Activated effector memory CD4-positive, alpha-beta T cell treated with Interleukin-2 at 50 U/mL for 16 hours (primary cell): Measurements from ENCODE around the gene SPAG9.
"Not testable (repeated sequence)": the region's sequence is repeated elsewhere in the genome, so short reads cannot be mapped to it uniquely, and the experiment has no call there.

Experiments used
- DNase-seq: peaks from one replicate; pipeline ENCODE4 v3.0.0-alpha.2; 2020

SPAG9 gene

DNA sequence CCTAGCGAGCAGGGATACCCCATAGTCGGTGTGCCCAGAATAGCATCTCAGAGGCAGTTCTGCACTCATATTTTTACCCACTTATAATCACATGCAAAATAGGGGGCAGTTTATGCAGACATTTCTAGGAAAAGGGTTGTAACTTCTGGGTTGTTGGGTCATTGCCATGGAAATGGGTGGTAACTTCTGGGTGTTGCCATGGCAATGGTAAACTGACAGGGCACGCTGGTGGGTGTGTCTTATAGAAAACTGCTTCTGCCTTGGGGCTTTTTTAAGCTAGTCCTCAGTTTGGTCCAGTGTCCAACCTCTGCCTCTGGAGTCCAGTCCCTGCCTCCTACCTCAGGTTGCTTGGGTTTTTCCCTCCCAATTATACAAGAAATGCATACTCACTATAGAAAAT is 7.4 kb upstream of the SPAG9 start:
- no peak for DNase-seq

DNA sequence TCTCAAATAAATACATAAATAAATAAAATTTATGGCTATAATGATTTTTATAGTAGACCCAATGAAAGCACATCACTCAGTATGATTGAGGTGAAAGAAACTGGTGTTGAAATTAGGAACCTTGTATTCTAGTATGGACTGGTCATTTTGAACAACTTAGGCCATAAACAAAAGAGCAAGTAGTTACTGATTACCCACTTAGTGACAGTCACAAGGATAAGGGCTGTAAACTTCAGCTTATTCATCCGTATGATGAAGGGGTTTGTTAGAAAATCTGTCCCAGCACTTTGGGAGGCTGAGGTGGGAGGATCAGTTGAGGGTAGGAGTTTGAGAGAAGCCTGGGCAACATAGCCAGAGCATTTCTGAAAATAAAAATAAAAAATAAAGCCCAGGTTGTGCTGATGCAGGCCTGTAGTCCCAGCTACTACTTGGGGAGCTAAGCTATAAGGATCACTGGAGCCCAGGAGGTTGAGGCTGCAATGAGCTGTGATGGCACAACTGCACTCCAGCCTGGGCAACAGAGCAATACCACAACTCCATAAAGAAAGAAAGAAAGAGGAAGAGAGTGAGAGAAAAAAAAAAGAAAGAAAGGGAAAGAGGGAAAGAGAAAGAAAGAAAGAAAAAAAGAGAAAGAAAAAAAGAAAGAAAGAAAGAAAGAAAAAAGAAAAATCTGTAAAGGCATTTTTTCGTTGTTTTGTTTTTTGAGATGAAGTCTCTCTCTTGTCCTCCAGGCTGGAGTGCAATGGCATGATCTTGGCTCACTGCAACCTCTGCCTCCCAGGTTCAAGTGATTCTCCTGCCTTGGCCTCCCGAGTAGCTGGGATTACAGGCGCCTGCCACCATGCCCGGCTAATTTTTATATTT is 4.2 kb upstream of the SPAG9 start:
- no peak for DNase-seq

DNA sequence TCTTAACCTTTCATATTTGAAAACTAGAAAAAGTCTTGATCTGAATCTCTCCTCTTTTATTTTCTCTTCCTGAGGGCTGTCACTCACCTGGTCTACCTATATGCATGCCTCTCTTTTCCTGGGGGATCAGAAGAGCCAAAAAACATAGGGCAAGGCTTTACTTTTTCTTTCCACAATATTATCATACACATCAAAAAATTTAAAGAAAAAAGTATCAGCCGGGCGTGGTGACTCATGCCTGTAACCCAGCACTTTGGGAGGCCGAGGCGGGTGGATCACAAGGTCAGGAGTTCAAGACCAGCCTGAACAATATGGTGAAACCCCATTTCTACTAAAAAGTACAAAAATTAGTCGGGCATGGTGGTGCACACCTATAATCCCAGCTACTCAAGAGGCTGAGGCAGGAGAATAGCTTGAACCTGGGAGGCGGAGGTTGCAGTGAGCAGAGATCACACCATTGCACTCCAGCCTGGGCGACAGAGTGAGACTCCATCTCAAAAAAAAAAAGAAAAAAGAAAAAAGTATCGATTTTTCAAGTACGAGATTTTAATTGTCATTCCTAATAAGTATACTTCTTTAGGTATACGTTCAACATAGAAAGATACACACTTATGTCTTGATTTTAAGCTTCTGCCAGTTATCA is 1.9 kb upstream of the SPAG9 start:
- DNase-seq, result not testable (repeated sequence)

DNA sequence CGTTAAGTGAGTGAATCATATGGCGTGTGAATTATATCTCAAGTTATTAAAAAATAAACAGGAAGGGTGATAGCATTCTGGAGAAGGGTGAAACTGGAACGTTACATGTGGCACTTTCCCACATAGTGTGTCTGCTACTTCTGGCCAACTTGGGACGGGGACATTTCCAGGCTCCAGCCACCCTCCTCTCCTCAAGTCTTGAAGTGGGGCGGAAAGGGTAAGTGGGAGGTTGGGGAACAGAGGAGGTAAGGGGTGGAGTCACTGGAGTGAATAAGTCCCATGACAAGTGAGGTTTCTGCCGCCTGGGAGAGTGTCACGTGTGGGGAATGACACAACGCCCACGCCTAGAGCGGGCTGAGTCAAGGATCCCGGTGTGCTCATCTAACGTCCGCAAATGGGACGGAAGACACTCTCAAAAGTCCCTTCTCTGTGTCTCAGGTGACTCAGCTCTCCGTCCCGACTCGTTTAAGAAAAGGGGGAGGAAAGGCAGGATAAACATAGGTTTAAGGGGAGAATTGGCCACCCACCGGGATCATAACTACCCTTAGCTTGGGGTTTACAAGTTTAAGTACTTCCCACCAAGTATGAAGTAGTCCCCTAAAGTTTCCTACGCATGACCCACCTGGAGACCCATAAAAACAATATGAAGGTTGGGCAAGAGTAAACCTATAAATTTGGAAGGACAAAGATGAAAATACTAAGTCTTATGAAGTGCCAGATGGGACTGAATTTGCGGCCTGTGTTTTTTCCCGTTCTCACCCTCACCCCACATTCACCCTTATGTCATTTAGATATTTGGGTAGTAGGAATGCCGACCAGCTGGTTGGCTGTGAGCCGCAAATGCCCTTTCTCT is 1.2 kb upstream of the SPAG9 start:
- DNase-seq, result peak; percentile 39

DNA sequence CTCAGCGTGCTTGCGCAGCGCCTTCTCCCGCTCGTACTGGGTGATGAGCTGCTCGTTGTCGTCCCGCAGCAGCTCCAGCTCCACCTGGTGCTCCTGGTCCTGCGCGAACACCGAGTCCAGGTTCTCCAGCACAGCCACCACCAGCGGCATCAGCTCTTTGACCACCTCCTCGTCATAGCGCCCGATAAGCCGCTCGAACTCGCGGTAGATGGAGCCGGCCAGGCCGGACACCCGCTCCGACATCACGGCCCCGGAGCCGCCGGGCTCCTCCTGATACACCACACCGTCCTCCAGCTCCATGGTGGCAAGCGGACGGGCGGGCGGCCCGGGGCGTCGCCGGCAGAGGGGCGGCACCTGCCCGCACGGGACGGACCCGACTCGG is 320 bp downstream of the SPAG9 start:
- no peak for DNase-seq

DNA sequence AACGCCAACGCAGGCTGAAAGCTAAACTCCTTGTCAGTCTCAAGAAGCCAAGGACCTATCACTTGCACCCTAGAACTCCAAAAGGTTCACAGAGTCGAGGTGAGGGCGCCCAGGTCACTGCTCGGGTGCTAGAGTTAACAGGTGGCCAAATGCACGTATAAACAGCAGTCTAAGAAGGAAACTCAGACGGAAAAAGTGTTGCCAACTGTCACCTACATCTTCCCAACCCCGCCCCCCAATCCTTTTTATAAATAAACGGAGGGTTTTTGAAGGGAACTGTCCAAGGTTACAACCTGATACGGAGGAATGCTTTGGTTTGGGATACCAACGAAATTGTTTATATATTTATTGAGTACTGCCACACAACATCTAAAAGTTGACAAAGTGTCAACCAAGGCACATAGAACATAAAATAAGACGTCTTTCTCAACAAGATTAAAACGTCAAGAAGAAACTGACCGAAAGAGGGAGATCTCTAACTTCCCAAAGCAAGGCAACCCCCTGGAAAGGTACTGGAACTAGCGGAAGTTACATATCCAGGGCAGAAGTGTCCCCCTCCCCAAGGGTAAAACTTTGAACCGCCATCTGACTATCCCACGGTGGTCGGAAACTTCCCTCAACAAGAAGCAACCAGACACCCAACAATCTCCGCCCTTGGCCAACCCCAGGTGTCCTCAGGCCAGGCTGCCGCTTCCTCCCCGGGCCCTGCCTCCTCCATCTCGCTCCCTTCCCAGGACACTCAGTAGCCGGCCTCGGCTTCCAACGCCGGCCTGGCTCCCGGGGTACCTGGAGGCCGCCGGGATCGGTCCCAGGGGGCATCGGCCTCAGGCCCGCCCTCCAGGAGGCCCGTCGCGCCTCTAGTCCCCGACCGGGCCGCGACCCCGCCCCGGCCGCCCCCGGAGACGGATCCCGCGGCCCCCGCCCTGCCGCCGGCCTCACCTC is 982 bp downstream of the SPAG9 start:
- DNase-seq, result peak; percentile 27

DNA sequence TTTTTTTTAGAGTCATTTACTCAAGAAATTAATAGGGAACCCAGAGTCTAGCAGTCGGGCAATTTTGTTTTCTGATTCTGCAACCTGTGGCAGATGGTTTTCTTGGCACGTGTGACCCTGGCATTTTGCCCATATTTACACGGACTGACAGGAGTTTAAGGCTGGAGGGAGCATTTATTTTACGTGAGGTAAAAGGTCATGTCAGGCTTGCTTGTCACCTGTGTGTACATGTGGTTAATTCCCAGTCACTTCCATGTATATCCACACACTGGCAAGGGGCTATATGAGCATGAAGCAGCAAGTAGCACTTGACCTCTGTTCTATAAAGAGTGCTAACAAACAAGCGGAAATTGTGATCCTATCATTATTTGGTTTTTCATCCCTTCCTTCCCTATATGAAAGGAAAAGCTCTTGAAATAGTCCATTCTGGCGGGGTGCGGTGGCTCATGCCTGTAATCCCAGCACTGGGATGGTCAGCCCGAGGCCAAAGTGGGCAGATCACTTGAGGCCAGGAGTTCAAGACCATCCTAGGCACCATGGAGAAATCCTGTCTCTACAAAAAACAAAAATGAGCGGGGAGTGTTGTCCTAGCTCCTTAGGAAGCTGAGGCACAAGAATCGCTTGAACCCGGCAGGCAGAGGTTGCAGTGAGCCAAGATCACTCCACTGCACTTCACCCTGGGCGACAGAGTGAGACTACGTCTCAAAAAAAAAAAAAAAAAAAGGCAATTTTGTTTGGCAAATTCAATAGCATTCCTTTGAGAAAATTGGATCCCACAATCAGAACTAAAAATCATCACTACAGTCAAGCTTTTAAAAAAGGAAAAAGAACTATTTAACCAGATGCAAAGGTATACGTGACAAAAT is 2.1 kb downstream of the SPAG9 start:
- DNase-seq, result no peak

DNA sequence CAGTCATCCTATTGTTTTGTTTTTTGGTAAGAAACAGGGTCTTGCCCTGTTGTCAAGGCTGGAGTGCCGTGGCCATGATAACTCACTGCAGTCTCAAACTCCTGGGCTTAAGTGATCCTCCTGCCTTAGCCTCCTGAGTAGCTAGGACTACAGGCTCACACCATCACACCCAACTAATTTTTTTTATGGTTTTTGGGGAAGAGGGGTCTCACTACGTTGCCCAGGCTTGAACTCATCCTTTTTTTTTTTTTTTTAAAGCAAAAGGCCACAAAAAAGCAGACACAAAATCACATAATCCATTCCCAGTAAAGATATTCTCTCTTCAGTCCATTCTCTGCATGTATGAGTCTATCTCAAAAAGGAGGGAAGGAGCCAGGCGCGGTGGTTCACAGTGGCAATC is 5.5 kb downstream of the SPAG9 start:
- DNase-seq, result no peak

DNA sequence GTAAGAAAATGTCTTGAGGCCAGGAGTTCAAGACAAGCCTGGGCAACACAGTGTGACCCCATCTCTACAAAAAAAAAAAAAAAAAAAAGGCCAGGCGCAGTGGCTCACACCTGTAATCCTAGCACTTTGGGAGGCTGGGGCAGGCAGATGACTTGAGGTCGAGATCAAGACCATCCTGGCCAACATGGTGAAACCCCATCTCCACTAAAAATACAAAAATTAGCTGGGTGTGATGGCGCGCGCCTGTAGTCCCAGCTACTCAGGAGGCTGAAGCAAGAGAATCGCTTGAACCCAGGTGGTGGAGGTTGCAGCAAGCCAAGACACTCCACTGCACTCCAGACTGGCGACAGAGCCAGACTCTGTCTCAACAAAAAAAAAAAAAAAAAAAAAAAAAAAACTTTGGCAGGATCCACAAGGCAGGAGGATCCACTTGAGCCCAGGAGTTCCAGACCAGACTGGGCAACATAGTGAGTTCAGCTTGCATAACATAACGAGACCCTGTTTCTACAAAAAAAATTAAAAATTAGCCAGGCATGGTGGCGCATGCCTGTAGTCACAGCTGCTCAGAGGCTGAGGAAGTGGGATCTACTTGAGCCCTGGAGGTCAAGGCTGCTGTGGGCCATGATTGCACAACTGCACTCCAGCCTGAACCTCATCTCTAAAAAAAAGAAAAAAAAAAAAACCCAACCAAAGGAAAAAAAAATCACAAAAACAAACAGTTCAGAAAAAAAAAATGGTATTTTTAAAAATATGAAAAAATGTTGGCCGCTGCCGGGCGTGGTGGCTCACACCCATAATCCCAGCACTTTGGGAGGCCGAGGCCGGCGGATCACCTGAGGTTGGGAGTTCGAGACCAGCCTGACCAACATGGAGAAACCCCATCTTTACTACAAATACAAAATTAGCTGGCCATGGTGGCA is 8.1 kb downstream of the SPAG9 start:
- DNase-seq, result not testable (repeated sequence)

DNA sequence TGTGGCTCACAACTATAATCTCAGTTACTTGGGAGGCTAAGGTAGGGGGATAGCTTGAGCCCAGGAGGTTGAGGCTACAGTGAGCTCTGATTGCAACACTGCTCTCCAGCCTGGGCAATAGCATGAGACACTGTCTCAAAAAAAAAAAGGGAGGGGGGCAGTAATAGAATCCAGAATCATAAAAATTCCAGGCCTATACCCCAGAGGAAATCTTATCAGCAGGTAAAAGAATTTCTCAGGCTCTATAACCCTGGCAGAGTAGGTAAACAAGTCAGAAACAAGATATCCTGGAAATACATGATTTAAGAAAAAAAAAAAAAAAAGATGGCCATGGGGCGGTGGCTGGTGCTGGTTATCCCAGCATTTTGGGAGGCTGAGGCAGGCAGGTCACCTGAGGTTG is 12.9 kb downstream of the SPAG9 start:
- DNase-seq, result no peak

DNA sequence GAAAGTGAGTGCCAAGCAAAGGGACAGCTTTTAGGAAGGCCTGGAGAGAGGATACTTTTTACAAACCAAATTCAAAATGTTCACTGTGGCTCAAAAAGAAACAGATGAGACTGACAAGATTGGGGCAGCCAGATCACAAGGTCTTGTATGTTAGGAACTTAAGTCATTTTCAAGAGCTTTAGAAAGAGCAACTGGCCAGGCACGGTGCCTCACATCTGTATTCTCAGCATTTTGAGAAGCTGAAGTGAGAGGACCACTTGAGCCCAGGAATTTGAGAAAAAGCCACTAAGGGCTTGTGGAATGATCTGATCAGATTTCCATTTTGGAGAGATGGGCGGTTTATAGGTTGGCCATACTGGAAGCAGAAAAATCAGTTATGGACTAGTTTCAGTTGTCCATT is 17.2 kb downstream of the SPAG9 start:
- no peak for DNase-seq

DNA sequence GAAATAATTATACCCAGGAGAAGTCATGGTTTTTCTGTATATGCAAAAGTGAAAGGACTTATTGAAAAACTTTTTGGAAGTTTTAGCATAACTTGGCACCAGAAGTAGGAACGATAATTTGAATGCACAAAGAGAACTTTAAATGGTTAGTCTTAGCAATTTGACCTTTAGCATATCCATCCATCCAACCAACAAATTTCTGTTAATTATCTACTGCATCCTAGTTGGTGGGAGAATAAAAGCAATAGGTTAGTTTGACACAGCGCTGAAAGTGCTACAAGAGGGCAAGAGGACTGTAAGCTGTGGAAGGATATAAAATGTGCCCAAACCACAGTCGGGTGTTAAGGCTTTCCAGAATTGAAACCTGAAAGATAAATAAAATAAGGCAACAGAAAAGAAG is 17.6 kb downstream of the SPAG9 start:
- DNase-seq, result no peak

DNA sequence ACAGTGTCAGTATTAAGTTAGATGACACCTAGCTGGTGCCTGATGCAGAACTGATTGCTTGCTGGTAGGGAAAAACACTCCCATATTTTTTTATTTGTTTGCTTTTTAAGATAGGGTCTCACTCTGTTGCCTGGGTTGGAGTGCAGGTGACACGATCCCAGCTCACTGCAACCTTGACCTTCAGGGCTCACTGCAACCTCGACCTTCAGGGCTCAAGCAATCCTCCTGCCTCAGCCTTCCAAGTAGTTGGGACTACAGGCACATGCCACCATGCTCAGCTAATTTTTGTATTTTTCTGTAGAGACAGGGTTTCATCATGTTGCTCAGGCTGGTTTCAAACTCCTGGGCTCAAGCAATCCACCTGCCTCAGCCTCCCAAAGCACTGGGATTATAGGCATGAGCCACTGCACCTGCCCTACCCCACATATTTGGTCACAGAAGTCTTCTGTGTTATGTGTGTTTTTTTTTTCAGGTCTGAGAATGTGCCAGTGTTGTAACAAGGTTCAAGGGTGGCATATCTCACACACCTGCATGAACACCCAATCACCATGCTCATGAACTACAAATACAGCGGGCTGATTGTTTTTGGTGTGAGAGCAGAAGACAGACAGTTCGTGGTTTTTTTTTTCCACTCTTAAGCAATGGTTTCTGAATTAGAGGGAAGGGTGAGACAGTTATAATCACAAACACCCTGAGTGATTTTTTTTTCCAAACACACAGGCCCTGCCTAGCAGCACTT is 22.8 kb downstream of the SPAG9 start:
- DNase-seq, result no peak

DNA sequence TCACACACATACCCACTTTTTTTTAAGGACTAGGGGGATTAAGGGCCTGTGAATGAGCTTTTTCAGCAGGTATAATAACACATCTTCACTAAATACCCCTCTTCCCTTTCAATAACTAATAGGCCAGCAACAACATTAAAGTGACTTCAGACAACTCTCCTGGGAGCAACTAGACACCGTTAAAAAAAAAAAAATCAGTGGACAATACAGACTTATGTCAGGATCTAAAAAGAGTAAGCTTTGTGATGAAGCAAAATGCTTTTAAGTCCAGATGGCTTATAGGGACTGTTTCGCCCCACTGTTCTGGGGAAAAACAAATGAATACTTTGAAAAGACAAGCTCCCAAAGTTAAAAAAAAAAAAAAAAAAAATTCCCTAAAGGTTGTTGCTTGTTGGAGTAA is 29.0 kb downstream of the SPAG9 start:
- no peak for DNase-seq

DNA sequence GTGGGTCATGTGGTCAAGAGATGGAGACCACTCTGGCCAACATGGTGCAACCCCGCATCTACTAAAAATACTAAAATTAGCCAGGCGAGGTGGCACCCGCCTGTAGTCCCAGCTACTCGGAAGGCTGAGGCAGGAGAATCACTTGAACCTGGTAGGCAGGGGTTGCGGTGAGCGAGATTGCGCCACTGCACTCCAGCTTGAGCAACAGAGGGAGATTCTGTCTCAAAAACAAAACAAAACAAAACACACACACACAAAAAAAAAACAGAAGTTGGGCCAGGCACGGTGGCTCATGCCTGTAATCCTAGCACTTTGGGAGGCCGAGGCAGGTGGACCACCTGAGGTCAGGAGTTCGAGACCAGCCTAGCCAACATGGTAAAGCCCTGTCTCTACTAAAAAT is 31.8 kb downstream of the SPAG9 start:
- not testable (repeated sequence) for DNase-seq

DNA sequence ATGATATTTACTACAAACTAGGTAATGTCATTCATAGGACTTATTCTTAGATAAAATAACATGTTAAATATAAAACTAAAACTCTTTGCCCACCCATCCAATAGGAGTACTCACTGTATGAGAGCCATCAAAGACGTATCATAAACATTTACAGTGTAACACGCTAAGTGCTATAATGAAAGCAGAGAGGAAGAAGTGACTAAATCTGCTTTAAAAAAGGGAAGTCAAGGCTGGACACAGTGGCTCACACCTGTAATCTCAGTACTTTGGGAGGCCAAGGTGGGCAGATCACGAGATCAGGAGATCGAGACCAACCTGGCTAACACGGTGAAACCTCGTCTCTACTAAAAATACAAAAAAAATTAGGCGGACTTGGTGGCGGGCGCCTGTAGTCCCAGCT is 32.4 kb downstream of the SPAG9 start:
- DNase-seq, result no peak

DNA sequence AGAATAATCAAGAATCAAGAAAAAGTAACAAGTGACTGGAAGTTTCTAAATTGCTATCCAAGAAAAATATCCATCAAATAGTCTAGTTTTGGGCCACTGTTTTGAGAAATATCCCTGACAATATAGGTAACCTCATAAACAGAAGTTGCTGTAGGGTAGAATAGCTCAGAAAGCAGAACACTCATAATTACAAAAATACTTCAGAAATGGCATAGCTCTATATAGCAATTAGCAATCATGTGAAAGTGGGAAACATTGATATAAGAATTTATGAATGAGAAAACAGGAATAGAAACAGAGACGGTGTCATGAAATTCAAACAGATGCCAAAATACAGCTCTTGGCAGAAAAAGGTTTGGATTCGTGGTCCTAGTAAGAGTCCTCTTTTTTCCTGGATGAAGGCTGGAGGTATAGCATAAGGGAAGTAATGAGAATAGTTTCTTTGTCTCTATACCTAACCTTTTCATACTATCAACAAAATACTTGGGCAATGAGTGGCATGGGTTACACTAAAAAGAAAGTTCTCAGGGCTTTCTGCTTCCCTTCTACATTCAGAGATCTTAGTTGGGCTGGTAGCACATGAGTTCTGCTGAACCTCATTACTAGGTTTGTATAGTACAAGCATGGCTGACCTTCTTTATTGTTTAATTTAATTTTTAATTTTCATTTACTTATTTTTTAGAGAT is 33.5 kb downstream of the SPAG9 start:
- no peak for DNase-seq

DNA sequence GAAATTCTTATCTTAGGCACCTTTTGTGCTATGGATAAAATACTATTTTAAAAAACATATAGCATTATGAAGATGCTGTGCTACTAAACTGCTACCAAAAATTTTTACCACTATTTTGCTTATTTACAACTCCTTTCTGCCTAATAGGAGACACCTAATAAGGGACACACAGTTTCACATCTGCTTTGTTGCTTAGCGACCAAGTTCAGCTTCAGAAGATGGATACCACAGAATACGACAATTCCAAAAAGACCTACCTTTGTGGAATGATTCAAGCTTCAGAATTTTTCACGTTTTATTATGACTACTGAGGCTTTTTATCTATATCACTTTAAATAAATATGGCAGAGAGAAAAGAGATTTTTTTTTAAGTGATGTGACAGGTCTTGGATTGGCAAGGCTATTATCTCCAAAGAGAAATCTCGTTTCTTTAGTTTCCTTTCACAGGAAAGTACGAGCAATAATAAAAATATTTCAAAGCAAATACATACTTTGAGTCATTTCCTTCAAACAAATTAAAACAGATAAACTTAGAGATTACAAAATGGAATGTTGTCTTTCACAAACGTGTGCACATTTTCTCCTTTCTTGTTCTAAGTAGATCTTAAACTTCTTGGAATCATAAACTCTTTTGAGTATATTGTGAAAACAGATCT is 35.4 kb downstream of the SPAG9 start:
- DNase-seq, result no peak
